Measurements from ENCODE around the gene MLLT1.
"Not testable (repeated sequence)": the region's sequence is repeated elsewhere in the genome, so short reads cannot be mapped to it uniquely, and the experiment has no call there.

Gene MLLT1, protein sequence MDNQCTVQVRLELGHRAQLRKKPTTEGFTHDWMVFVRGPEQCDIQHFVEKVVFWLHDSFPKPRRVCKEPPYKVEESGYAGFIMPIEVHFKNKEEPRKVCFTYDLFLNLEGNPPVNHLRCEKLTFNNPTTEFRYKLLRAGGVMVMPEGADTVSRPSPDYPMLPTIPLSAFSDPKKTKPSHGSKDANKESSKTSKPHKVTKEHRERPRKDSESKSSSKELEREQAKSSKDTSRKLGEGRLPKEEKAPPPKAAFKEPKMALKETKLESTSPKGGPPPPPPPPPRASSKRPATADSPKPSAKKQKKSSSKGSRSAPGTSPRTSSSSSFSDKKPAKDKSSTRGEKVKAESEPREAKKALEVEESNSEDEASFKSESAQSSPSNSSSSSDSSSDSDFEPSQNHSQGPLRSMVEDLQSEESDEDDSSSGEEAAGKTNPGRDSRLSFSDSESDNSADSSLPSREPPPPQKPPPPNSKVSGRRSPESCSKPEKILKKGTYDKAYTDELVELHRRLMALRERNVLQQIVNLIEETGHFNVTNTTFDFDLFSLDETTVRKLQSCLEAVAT

DNA sequence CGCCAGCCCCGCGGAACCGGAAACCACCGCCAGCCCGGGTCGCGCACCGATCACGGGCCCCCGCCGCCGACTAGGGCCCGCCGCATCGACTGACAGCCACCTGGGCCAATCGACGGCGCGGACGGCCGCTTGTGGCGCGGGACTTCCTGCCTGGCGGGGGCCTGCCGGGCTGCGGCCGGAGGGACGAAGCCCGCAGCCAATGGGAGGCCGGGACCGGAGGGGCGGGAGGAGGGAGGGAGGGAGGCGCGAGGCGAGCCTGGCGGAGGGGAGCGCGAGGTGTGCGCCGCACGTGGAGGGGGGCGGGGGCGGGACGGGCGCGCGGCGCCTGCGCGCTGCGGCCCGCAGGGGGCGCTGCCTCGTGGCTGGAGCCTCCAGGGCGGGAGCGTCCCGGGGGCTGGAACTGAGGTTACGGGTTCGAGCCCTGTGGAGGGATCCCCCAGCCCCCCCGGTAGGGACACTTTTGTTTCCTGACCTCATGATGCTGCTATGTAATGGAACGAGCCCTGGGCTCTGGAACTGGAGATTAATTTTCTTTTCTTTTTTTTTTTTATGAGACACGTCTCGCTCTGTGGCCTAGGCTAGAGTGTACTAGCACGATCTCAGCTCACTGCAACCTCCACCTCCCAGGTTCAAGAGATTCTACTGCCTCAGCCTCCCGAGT is at the start of gene MLLT1:
Gene MLLT1, minus strand, starts transcription at position 45 of the 661 bp plus-strand sequence. CDS start 191 bp downstream, outside the sequence.
- ATAC-seq: peak; percentile 97 to 98

DNA sequence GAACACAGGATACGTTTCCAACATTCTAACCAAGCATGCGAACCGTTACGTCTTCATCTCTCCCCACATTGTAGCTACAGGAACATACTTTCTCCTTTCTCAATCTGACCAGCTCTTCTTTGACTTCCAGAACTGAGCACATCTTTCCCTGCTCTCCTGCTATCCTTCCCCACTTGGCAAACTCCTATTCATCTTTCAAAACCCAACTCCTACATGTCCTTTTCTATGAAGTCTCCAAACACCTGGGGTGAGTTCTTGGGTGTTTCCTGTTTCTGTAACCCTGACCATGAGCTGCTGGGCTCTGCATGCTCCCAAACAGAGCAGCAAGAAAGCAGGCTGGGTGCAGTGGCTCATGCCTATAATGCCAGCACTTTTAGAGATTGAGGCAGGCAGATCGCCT is 47.0 kb upstream of the MLLT1 start:
- no peak for ATAC-seq

DNA sequence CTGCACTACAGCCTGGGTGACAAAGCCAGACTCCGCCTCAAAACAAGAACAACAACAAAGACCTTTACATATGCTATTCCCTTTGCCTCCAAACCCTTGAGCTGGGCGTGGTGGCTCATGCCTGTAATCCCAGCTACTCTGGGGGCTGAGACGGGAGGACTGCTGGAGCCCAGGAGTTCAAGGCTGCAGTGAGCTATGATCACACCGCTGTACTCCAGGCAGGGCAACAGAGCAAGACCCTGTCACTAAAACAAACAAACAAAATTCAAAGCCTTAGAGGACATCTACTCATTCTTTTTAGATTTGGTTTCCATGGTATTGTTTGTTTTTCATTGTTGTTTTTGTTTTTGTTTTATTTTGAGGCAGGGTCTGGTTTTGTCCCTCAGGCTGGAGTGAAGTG is 45.8 kb upstream of the MLLT1 start:
- no peak for ATAC-seq

DNA sequence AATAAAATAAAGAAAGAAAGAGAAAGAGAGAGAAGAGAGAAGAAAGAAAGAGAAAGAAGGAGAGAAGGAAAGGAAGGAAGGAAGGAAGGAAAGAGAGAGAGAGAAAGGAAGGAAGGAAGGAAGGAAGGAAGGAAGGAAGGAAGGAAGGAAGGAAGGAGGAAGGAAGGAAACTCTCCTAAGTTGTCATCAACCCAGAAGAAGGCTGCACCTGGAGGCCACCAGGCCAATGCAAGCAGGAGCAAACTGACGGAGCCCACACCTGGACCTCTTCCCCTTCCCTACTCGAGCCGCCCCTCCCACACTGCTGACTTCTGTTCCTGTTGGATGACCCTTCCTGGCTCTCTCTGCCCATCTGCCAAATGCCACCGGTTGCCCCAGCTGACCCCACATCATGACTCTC is 45.0 kb upstream of the MLLT1 start:
- no peak for ATAC-seq

DNA sequence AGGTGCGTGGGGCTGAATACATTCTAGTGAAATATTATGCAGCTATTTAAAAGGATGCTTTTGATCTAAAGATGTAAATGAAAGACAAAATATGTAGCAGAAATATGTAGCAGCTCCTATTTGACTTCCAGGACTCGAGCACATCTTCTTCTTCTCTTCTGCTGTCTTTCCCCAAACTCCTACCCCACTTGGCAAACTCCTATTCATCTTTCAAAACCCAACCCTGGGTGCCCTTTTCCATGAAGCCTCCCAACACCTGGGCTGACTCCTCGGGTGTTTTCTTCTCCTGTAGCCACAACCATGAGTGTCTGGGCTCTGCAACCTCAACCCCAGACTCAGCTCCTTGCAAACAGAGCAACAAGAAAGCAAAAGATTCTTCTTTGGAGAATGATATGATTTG is 42.5 kb upstream of the MLLT1 start:
- ATAC-seq: no peak

DNA sequence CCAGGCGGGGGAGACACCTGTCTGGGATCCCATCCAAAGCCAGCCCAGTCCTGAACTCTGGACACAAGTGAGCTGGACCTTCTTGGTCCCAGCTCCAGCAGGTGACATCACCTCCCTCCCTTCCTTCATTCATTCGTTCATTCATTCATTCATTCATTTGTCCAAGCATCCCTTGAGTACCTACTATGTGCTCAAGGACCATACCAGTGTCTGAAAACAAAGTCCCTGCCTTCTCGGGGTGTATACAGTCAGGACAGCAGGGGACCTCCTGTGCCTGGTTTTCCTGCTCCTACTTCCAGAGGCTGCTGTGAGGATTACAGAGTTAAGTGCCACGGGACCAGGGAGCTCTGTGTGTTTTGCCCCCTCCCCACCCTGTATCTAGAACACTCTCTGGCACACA is 39.6 kb upstream of the MLLT1 start:
- no peak for ATAC-seq

DNA sequence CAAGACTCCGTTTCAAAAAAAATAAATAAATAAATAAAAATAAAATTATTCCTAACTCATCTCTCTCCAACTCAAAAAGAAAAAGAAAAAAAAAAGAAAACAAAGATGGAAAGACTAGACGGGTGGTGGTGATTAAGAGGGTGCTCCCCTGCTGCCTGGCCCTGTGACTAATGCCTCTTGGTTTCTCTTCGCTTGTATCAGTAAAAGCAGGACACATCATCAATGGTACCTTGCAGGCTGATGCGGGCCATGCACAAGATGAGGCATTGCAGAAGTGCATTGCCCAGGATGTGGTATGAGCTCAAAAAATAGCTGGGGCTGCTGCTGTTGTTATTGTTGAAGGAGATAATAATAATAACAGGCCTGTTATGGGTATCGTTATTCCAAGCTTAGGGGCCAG is 39.0 kb upstream of the MLLT1 start:
- ATAC-seq: peak; percentile 21 to 73

DNA sequence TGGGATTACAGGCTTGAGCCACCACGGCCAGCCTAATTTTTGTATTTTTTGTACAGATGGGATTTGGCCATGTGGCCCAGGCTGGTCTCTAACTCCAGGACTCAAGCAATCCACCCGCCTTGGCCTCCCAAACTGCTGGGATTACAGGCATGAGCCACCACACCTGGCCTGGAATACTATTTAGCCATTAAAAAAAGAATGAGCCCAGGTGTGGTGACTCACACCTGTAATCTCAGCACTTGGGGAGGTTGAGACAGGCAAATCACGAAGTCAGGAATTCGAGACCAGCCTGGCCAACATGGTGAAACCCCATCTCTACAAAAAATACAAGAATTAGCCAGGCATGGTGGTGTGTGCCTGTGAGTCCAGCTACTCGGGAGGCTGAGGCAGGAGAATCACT is 35.9 kb upstream of the MLLT1 start:
- not testable (repeated sequence) for ATAC-seq

DNA sequence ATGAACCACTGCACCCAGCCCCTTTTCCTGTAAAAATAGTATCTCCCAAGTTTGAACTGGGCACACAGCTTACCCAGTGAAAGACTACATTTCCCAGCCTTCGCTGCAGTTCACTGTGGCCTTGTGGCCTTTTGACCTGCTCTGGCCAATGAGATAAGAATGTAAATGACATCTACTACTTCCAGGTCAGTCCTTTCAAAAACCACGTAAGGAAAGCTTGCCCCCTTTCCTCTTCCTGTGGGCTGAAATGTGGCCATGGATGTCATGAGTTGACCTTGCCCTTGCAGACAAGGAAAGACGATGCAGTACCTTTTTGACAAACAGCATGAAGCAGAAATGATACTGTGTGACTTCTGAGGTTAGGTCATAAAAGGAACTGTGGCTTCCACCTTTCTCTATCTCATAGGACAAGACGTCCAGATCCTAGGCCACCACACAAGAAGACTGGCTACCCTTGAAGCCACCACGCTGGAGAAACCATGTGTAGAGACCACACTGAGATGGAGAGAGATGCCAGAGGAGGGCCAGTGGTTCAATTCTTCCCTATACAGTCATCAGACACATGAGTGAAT is 33.7 kb upstream of the MLLT1 start:
- no peak for ATAC-seq

DNA sequence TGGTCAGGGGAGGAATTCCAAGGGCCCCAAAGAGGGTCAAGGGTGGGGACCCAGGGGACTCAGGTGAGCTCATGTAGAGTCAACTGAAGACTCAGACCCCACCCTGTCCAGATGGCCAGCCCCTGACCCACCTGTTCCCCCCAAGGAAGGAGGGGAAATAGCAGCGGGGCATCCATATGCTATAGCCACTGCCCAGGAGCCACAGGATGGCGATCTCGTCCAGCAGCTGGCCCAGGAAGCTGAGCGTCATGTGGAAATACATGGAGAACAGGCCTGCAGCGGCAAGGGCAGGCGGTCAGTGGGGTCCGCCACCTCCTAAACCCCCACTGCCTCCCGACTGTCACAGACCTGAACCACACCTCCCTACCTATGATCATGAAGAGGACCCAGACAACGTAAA is 32.2 kb upstream of the MLLT1 start:
- ATAC-seq: no peak

DNA sequence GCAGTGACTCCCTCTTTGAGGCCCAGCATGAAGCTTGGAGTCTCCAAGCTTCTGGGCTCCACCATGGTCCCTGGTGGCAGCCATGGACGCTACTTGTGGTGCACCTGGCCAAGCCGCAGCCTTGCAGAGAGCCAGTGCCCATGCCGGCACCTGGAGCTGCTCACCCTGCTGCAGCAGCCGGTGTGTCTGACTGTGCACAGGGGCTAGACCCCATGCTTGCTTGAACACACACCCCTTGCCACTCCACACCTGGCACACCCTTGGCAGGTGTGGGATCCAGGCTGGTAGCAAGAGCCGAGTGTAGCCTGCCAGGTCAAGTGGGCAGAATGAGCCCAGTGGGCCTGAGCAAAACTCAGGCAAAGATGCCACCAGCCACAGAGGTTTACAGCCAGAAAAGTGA is 18.6 kb upstream of the MLLT1 start:
- no peak for ATAC-seq

DNA sequence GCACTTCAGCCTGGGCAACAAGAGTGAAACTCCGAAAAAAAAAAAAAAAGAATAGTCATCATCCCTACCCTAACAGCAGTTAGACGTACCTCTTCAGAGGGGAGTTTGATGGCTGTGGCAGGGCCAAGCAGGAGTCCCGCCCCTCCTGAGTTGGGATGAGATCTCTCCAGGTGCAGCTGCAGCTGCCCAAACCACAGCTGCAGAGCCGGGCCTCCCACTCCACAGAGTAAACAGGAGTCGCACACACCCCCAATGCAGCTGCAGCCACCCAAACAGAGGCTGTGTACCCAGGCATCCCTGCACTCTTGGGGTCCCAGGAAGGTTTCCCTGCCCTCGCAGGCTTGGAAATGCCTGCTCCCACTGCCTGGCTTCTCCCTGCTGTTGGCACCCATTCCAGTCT is 17.4 kb upstream of the MLLT1 start:
- ATAC-seq: no peak

DNA sequence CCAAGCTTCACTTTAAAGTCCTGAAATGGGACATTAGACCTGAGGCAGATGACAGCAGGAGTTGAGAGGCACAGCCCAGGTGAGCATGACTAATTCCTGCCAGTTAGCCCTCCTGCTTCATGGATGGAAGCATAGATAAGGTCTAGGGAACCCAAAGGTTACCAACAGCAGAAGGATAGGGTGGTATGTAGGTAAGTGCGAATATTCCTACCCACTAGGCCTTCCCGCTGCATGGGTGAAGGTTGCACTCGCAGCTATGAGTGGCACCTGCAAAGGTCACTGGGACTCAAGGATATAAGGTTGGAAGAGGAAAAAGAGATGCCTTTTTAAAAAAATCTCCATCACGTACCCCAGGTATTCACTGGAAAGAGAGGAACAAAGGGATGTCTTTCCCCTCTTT is 12.2 kb upstream of the MLLT1 start:
- ATAC-seq: no peak

DNA sequence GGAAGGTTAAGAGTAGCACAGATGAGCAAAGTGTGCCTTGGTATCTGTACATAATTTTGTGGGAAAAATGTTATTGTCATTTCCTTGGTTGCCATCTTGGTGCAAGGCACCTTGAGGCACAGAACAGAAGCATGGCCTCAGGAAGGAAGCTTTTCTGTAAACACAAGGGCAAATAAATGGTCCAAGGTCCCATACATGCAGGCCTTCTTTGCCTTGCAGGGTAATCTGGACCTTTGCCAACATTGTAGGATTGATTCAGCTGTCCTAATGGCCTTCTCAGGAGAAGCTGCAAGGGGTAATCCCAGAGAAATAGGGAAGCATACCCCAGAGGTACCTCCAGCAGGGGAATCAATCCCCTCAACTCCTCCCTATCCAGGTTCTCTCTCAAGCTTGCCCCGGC is 9.0 kb upstream of the MLLT1 start:
- ATAC-seq: no peak

DNA sequence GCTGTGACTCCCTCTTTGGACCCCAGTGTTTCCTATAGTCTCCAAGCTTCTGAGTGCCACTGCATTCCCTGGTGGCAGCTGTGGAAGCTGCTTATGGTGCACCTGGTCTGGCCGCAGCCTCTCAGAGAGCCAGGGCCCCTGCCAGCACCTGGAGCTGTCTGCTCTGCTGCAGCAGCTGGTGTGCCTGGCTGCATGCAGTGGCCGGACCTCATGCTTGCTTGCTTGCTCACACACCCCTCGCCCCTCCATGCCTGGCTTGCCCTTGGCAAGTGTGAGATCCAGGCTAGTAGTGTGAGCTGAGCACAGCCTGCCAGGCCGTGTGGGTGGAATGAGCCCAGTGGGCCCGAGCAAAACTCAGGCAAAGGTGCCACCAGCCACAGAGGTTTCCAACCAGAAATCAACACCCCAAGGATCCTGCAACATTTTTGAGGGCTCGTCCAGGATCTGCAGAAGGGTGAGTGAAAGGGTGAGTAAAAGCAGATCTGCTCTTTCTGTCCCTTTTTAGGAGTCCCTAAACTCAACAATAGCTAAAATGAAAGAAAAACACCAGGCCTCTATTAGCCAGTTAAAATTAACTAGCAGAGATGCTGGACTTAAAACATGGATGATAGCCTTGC is 7.6 kb upstream of the MLLT1 start:
- no peak for ATAC-seq

DNA sequence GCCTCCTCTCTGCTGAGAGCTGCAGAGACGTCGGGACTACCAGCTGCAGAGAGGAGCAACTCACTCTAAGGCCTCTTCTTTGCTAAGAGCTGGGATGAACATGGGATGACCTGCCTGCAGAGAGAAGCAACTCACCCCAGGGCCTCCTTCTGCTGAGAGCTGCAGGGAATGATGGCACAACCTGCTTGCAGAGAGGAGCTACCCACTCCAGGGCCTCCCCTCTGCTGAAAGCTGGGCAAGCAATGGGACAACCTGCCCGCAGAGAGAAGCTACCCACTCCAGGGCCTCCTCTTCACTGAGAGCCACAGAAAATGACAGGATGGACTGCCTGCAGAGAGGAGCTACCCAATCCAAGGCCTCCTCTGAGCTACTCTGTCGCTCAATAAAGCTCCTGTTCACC is 6.9 kb upstream of the MLLT1 start:
- ATAC-seq: no peak

DNA sequence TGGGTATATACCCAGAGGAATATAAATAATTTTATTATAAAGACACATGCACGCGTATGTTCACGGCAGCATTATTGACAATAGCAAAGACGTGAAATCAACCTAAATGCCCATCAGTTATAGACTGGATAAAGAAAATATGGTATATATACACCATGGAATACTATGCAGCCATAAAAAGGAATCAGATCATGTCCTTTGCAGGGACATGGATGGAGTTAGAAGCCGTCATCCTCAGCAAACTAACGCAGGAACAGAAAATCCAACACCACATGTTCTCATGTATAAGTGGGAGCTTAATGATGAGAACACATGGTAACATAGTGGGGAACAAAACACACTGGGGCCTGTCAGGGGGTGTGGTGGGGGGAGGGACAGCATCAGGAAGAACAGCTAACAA is 2.6 kb upstream of the MLLT1 start:
- not testable (repeated sequence) for ATAC-seq

DNA sequence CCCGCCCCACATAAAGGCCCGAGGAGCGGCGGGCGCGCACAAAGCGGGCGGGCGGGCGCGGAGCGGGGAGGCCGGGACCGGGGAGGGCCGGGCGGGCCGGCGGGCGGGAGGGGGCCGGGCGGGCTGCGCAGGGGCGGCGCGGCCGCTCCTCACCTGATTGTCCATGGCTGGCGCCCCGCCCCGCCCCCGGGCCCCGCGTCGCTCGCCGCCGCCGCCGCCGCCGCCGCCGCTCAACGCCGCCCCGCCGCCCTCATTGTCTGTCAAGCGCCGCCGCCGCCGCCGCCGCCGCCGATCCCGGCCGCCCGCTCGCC is 200 bp downstream of the MLLT1 start:
- ATAC-seq: peak; percentile 22

DNA sequence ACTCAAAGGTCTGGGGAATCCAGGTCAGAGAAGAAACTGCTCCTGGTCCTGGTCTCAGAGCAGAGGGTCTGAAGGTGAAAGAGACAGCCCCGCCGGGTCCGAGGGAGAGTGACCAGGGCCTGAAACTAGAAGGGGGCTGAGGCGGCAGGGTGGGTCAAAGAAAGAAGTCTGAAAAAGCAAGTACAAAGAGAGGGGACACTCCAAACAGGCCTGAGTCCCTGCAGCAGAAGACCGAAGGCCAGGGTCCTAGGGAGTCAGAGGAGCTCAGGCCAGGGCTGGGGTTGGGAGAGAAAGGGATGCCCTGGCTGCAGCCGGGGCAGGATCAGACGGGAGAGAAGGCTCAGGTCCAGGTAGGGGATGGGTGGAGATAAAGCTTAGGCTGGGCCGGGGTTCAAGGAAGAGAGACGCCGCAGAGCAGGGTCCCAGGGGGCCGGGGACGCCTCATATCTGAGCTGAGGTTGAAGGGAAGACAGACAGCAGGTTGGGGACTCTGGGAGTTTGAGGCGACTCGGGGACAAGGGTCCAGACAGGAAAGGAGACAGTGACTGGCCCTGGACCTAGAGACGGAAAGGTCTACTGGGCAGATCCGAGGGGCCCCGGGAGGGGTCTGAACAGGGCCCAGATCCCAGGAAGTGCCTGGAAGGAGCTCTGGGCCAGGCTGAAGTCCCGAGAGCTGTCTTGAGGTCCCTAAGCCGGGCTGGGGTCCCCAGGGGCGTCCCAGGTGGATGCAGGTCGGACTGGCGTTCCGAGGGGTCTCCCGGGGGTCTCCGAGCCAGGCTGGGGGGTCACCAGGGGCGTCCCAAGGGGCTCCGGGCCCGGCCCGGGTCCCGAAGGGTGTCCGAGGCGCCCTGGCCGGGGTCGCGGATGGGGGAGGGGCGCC is 795 bp downstream of the MLLT1 start:
- no peak for ATAC-seq

DNA sequence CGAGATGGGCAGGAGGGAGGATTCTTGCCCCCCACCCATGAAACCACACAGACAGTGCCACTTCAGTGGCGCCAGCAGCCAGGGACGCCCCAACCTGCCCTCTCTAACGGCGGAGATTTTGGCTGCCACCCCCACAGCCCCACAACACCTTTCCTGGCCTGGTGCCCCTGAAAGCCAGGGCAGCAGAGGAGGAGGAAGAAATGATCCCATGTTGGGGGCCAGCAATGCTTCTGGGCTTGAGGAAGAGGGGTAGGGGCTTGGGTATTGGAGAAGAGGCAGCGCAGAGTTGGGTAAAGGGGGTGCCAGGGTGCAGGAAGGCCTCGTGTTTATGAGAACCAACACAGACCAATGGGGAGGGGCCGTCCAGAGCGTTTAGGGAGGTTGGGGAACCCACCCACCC is 1.7 kb downstream of the MLLT1 start:
- ATAC-seq: no peak

DNA sequence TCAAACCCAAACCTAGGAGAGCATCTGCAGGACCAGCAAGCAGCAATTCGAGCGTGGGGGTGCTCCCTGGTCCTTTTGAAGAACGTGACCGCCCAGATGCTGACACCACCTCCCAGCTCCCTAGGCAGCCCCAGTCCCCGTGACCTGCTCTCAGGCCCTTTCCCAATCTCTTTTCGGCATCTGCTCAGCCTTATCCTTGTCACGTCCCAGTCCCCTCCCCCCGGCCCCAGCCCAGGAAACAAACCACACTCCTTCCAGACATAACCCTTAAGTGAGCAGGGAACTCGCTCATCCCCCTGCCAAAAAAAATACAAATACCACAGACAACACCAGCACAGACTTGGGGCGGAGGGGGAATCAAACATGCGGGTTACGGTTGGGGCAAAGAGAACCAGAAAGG is 3.3 kb downstream of the MLLT1 start:
- ATAC-seq: no peak

DNA sequence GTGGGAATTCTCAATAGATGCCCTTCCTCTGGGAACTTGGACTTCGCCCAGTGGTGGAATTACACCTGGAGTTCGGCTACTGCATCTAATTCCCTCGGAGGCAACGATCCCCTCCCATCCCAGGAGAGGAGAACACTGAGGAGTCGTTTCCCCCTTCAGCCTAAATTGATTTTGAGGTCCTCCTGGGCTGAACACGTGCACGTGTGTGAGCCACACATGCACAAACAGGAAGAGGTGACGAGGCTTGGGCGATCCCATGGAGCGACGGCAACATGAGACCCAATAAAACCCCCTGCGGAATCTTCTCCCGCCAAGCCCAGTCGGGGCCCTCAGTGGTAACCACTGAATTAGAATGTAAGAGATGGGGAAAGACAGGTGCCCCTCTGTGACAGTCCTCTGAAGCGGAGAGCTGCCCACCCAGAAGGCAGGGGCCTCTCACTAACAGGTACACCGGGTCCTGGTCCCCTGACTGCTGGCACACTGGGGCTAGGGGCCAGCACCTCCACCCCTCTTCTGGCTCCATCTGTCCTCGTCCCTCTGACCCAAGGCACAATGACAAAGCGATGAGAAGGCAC is 4.5 kb downstream of the MLLT1 start:
- no peak for ATAC-seq

All from activated CD4-positive, CD25-positive, alpha-beta regulatory T cell treated with anti-CD3 and anti-CD28 coated beads, Interleukin-2, amount 50 U/mL, for 24 hours (primary cell).